Retinal pigment epithelial cell (primary cell): Measurements from ENCODE around the gene XBP1.
"Not testable (repeated sequence)": the region's sequence is repeated elsewhere in the genome, so short reads cannot be mapped to it uniquely, and the experiment has no call there.

Experiments
- DNase-seq: peaks from one replicate; pipeline ENCODE4 v3.0.0-alpha.2; 2010; ENCODE audit warnings: low read depth
- H3K4me3 ChIP-seq: 2 replicates; pipeline ENCODE4 v1.5.1; 2011; ENCODE audit warnings: mild to moderate bottlenecking, low read length, control low read depth, moderate library complexity
- CTCF ChIP-seq: conservative IDR thresholded peaks from 2 replicates; pipeline ENCODE4 v1.5.1; 2011; ENCODE audit warnings: low read depth, low read length, control low read depth, inconsistent platforms

XBP1 gene

GRCh38 chr22:28826921-28827320 is 26.6 kb upstream of the XBP1 start:
- DNase-seq: no peak
- TF ChIP-seq CTCF: no peak
- H3K4me3 ChIP-seq: no peak overlapping the region

- not testable (repeated sequence) for H3K4me3 ChIP-seq, DNase-seq
Measured at GRCh38 chr22:28826430-28826829, 26.1 kb upstream of the XBP1 start.

- DNase-seq, H3K4me3 ChIP-seq: not testable (repeated sequence)
Measured at GRCh38 chr22:28824455-28824854, 24.1 kb upstream of the XBP1 start.

GRCh38 chr22:28822930-28823551 is 22.7 kb upstream of the XBP1 start:
- no peak for TF ChIP-seq CTCF
- H3K4me3 ChIP-seq: no peak overlapping the region
- no peak for DNase-seq

- TF ChIP-seq CTCF: no peak
- no peak for DNase-seq
- no peak overlapping the region for H3K4me3 ChIP-seq
Measured at GRCh38 chr22:28821452-28821851, 21.1 kb upstream of the XBP1 start.

GRCh38 chr22:28820885-28821284 is 20.5 kb upstream of the XBP1 start:
- no peak for DNase-seq
- no peak overlapping the region for H3K4me3 ChIP-seq
- no peak for TF ChIP-seq CTCF

- no peak for DNase-seq
- TF ChIP-seq CTCF: no peak
- no peak overlapping the region for H3K4me3 ChIP-seq
Measured at GRCh38 chr22:28819253-28820096, 19.1 kb upstream of the XBP1 start.

GRCh38 chr22:28817919-28818859 is 17.8 kb upstream of the XBP1 start:
- no peak overlapping the region for H3K4me3 ChIP-seq
- no peak for DNase-seq
- no peak for TF ChIP-seq CTCF
